GM10847 (cell line): ENCODE results near the gene STX2.
A peak's percentile ranks its signal among the peaks of the same experiment; 100 is the strongest.

ENCODE experiments used
- POLR2A ChIP-seq: IDR thresholded peaks from 2 replicates; pipeline ENCODE4 v1.6.1; 2011; ENCODE audit not compliant: insufficient read length; ENCODE audit errors: extremely low read depth

The STX2 gene

GRCh38 chr12:130872179-130873096 lies 33.4 kb upstream of the STX2 start:
- no peak for TF ChIP-seq POLR2A

GRCh38 chr12:130871286-130872178 lies 32.5 kb upstream of the STX2 start, which contains the start of gene RAN:
TSS of gene RAN (plus strand) at chr12:130872066. CDS start at chr12:130872594, 528 bp downstream.
- peak; percentile 57 for TF ChIP-seq POLR2A

GRCh38 chr12:130870442-130871285 lies 31.6 kb upstream of the STX2 start:
- no peak for TF ChIP-seq POLR2A

GRCh38 chr12:130868412-130868811 lies 29.4 kb upstream of the STX2 start:
- TF ChIP-seq POLR2A: no peak

- TF ChIP-seq POLR2A: no peak
These were observed 24.2 kb upstream of the STX2 start for GRCh38 chr12:130863298-130863697.

- TF ChIP-seq POLR2A: no peak
These were observed 23.1 kb upstream of the STX2 start for GRCh38 chr12:130862161-130862560.

GRCh38 chr12:130860311-130860710 lies 21.3 kb upstream of the STX2 start:
- TF ChIP-seq POLR2A: no peak

- no peak for TF ChIP-seq POLR2A
These were observed 20.1 kb upstream of the STX2 start for GRCh38 chr12:130859161-130859560.

GRCh38 chr12:130858084-130858483 lies 19.0 kb upstream of the STX2 start:
- no peak for TF ChIP-seq POLR2A

GRCh38 chr12:130856088-130856487 lies 17.0 kb upstream of the STX2 start:
- TF ChIP-seq POLR2A: no peak

GRCh38 chr12:130850418-130851021 lies 11.5 kb upstream of the STX2 start:
- no peak for TF ChIP-seq POLR2A

- TF ChIP-seq POLR2A: no peak
These were observed 10.7 kb upstream of the STX2 start for GRCh38 chr12:130849561-130850417.

GRCh38 chr12:130847112-130847511 lies 8.1 kb upstream of the STX2 start:
- TF ChIP-seq POLR2A: no peak

- TF ChIP-seq POLR2A: no peak
These were observed 7.3 kb upstream of the STX2 start for GRCh38 chr12:130846369-130846768.
